Lower lobe of right lung (tissue), 2 donors: ENCODE results near the gene CCT4. TPM values are rescaled to one million over a fixed set of nuclear protein-coding genes. Genes with fewer than 3 reads are reported as not detected.

Source experiments
- ATAC-seq, 2 donors: fragments of 200-7000 bp; cut with Tn5 transposase; one replicate each; pipeline ENCODE4 v1.9.1; 2020 to 2022; ENCODE audit warnings: mild to moderate bottlenecking in 2 of 2, moderate library complexity in 2 of 2
- DNase-seq: peaks from one replicate; pipeline ENCODE4 v3.0.0-alpha.2; 2020
- H3K27ac ChIP-seq: fragments of 200-600 bp; one replicate; pipeline ENCODE4 v1.8.0; 2022
- H3K27me3 ChIP-seq: fragments of 200-600 bp; one replicate; pipeline ENCODE4 v1.8.0; 2022; ENCODE audit warnings: low read depth
- H3K36me3 ChIP-seq: fragments of 200-600 bp; one replicate; pipeline ENCODE4 v1.8.0; 2022; ENCODE audit warnings: mild to moderate bottlenecking
- H3K4me1 ChIP-seq: fragments of 200-600 bp; one replicate; pipeline ENCODE4 v1.8.0; 2022
- H3K4me3 ChIP-seq: fragments of 200-600 bp; one replicate; pipeline ENCODE4 v1.8.0; 2022; ENCODE audit warnings: mild to moderate bottlenecking
- H3K9me3 ChIP-seq: fragments of 200-600 bp; one replicate; pipeline ENCODE4 v1.8.0; 2022
- intact Hi-C: fragments of 100-400 bp; cut with DNase I; formaldehyde crosslinking; loops from one replicate; pipeline ENCODE4 v1.11.0; 2022
- total RNA-seq: library from RNA; stranded (reverse); fragmentation: NEBNext Ultra II Directional; extraction: Animal tissue kit (Norgen Biotek cat#: 25700); gene quantifications from one replicate; pipeline ENCODE4 v1.2.1, GENCODE V29; 2021
- TF ChIP-seq, protein P1 (sequence below): fragments of 200-600 bp; IDR thresholded peaks from one replicate; pipeline ENCODE4 v1.8.0; 2022; ENCODE audit warnings: antibody characterized with exemption, mild to moderate bottlenecking
- donor health status: DM: no; HTN: yes; CAD: no; lungs with severe emphysema.

The CCT4 gene
- total RNA-seq, 1 donor from 2014 or later: 95.7 TPM

DNA sequence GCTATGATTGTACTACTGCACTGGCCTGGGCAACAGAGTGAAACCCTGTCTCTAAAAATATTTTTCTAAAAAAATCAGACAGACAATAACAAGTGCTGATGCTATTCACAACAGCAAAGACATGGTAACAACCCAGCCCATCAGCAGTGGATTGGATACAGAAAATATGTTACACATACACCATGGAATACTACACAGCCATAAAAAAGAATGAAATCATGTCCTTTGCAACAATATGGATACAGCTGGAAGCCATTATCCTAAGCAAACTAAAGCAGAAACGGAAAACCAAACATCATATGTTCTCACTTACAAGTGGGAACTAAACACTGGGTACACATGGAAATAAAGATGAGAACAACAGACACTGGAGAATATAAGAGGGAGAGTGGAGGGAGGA, 54.5 kb downstream of the CCT4 start:
- intact Hi-C loops: no loop called here
- Histone ChIP-seq H3K27ac (no peak overlapping the region), H3K4me1 (no peaks in the 10 kb centered on the region), H3K9me3 (no peaks in the 10 kb centered on the region), H3K36me3 (no peaks in the 10 kb centered on the region), H3K27me3 (no peaks in the 10 kb centered on the region), H3K4me3 (no peak overlapping the region)
- ATAC-seq (no peak), DNase-seq (no peak)
- TF ChIP-seq, protein P1, sequence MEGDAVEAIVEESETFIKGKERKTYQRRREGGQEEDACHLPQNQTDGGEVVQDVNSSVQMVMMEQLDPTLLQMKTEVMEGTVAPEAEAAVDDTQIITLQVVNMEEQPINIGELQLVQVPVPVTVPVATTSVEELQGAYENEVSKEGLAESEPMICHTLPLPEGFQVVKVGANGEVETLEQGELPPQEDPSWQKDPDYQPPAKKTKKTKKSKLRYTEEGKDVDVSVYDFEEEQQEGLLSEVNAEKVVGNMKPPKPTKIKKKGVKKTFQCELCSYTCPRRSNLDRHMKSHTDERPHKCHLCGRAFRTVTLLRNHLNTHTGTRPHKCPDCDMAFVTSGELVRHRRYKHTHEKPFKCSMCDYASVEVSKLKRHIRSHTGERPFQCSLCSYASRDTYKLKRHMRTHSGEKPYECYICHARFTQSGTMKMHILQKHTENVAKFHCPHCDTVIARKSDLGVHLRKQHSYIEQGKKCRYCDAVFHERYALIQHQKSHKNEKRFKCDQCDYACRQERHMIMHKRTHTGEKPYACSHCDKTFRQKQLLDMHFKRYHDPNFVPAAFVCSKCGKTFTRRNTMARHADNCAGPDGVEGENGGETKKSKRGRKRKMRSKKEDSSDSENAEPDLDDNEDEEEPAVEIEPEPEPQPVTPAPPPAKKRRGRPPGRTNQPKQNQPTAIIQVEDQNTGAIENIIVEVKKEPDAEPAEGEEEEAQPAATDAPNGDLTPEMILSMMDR: no peak

DNA sequence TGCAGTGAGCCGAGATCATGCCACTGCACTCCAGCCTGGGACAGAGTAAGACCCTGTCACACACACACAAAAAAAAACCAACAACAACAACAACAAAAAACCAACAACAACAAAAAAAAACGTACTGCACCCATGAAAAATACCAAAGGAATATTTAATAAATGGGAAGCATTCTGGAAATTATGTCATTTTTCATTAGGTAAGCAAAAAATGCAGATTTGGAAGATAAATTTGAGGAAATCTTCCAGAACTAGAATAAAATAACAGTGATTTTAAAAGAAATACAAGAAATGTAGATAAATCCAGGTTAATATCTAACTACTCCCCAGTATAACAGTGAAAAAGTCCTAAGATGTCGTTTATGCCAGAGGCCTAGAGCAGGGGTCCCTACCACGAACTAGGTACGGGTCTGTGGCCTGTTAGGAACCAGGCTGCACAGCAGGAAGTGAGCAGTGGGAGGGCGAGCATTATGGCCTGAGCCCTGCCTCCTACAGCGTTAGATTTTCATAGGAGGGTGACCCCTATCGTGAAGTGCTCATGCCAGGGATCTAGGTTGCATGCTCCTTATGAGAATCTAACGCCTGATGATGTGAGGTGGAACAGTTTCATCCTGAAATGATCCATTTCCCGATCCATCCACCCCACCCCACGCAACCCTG, 56.1 kb downstream of the CCT4 start:
- Histone ChIP-seq H3K9me3 (no peaks in the 10 kb centered on the region), H3K27ac (no peak overlapping the region), H3K4me1 (no peaks in the 10 kb centered on the region), H3K36me3 (no peaks in the 10 kb centered on the region), H3K27me3 (no peaks in the 10 kb centered on the region), H3K4me3 (no peak overlapping the region)
- intact Hi-C loops: no loop called here
- ATAC-seq (no peak), DNase-seq (no peak)
- TF ChIP-seq, protein P1: no peak

- Histone ChIP-seq H3K9me3 (no peaks in the 10 kb centered on the region), H3K36me3 (no peaks in the 10 kb centered on the region), H3K27ac (no peak overlapping the region), H3K27me3 (no peaks in the 10 kb centered on the region), H3K4me1 (no peaks in the 10 kb centered on the region), H3K4me3 (no peak overlapping the region)
- no peak for ATAC-seq
- DNase-seq: no peak
- intact Hi-C loops: no loop called here
- TF ChIP-seq, protein P1: no peak
Observed at GRCh38 chr2:61822255-61822654, 66.2 kb downstream of the CCT4 start.

Other genes starting within 250 kb of the CCT4 start
- 2.6 TPM for gene FAM161A, start 34.6 kb downstream of the CCT4 start, total RNA-seq
- gene COMMD1, start 17.0 kb upstream of the CCT4 start, total RNA-seq: 26.6 TPM